Ishikawa (cell line): ENCODE measurements around the gene PLCB4.

ENCODE experiments used
- CEBPB ChIP-seq: IDR thresholded peaks from 2 replicates; pipeline ENCODE4 v1.6.1; 2012
- CREB1 ChIP-seq: IDR thresholded peaks from 2 replicates; pipeline ENCODE4 v1.6.1; 2012; ENCODE audit warnings: low read depth
- EGR1 ChIP-seq: IDR thresholded peaks from 2 replicates; pipeline ENCODE4 v1.6.1; 2012
- EP300 ChIP-seq: IDR thresholded peaks from 2 replicates; pipeline ENCODE4 v1.6.1; 2012; ENCODE audit warnings: borderline replicate concordance
- FOXM1 ChIP-seq: IDR thresholded peaks from 2 replicates; pipeline ENCODE4 v1.6.1; 2012; ENCODE audit warnings: low read depth, borderline replicate concordance
- MAX ChIP-seq: IDR thresholded peaks from 2 replicates; pipeline ENCODE4 v1.6.1; 2012
- NFIC ChIP-seq: IDR thresholded peaks from 2 replicates; pipeline ENCODE4 v1.6.1; 2012
- RAD21 ChIP-seq: IDR thresholded peaks from 2 replicates; pipeline ENCODE4 v1.6.1; 2012; ENCODE audit warnings: low read depth
- REST ChIP-seq: IDR thresholded peaks from 2 replicates; pipeline ENCODE4 v1.6.1; 2012; ENCODE audit warnings: low read depth, mild to moderate bottlenecking
- TAF1 ChIP-seq: IDR thresholded peaks from 2 replicates; pipeline ENCODE4 v1.6.1; 2012; ENCODE audit warnings: low read depth, mild to moderate bottlenecking
- TCF12 ChIP-seq: IDR thresholded peaks from 2 replicates; pipeline ENCODE4 v1.6.1; 2012; ENCODE audit warnings: low read depth
- TEAD4 ChIP-seq: IDR thresholded peaks from 2 replicates; pipeline ENCODE4 v1.6.1; 2012
- USF1 ChIP-seq: IDR thresholded peaks from 2 replicates; pipeline ENCODE4 v1.6.1; 2012
- YY1 ChIP-seq: IDR thresholded peaks from 2 replicates; pipeline ENCODE4 v1.6.1; 2012; ENCODE audit warnings: low read depth
- ZBTB7A ChIP-seq: IDR thresholded peaks from 2 replicates; pipeline ENCODE4 v1.6.1; 2012; ENCODE audit warnings: low read depth

Gene PLCB4

GRCh38 chr20:9374072-9374471 lies 305.2 kb downstream of the PLCB4 start:
- TF ChIP-seq EP300 (no peak), RAD21 (no peak), TCF12 (no peak), EGR1 (no peak), REST (no peak), NFIC (no peak), TEAD4 (no peak), YY1 (no peak), USF1 (no peak), CREB1 (no peak)

GRCh38 chr20:9374480-9374879 lies 305.6 kb downstream of the PLCB4 start:
- TF ChIP-seq EGR1 = no peak
- TF ChIP-seq RAD21 = no peak
- no peak for TF ChIP-seq TAF1
- no peak for TF ChIP-seq YY1
- no peak for TF ChIP-seq REST
- TF ChIP-seq MAX = no peak
- TF ChIP-seq FOXM1 = no peak
- no peak for TF ChIP-seq CEBPB
- TF ChIP-seq TEAD4 = no peak
- no peak for TF ChIP-seq EP300

GRCh38 chr20:9375221-9375681 lies 306.4 kb downstream of the PLCB4 start:
- TF ChIP-seq TEAD4 = no peak
- TF ChIP-seq USF1 = no peak
- no peak for TF ChIP-seq EGR1
- no peak for TF ChIP-seq EP300
- no peak for TF ChIP-seq CEBPB
- no peak for TF ChIP-seq RAD21
- TF ChIP-seq FOXM1 = no peak
- no peak for TF ChIP-seq CREB1
- TF ChIP-seq NFIC = no peak
- no peak for TF ChIP-seq ZBTB7A
- TF ChIP-seq MAX = no peak
- TF ChIP-seq YY1 = no peak

- no peak for TF ChIP-seq FOXM1
- TF ChIP-seq NFIC = no peak
- TF ChIP-seq EGR1 = no peak
- no peak for TF ChIP-seq TAF1
- no peak for TF ChIP-seq YY1
- no peak for TF ChIP-seq TEAD4
- TF ChIP-seq EP300 = no peak
- TF ChIP-seq ZBTB7A = no peak
- TF ChIP-seq RAD21 = no peak
- no peak for TF ChIP-seq CREB1
- no peak for TF ChIP-seq CEBPB
- TF ChIP-seq TCF12 = no peak
- TF ChIP-seq USF1 = no peak
- no peak for TF ChIP-seq MAX
Measured at GRCh38 chr20:9377007-9377406, 308.1 kb downstream of the PLCB4 start.

GRCh38 chr20:9388160-9388812 lies 319.4 kb downstream of the PLCB4 start:
- TF ChIP-seq MAX = no peak
- TF ChIP-seq CEBPB = no peak
- no peak for TF ChIP-seq TAF1
- no peak for TF ChIP-seq TCF12
- no peak for TF ChIP-seq ZBTB7A
- TF ChIP-seq EP300 = no peak
- TF ChIP-seq EGR1 = no peak
- TF ChIP-seq USF1 = no peak
- TF ChIP-seq YY1 = no peak
- TF ChIP-seq RAD21 = no peak
- TF ChIP-seq TEAD4 = no peak
- TF ChIP-seq FOXM1 = no peak
- TF ChIP-seq CREB1 = no peak
- TF ChIP-seq REST = no peak
